Ovary (tissue), 3 donors: ENCODE measurements around the gene IGF2BP2.

Experiments
- POLR2A ChIP-seq: fragments of 450-650 bp; IDR thresholded peaks from one replicate; pipeline ENCODE4 v1.6.1; 2017; ENCODE audit warnings: antibody characterized with exemption, mild to moderate bottlenecking, moderate library complexity
- TF ChIP-seq, protein P1 (sequence below), 3 donors: fragments of 450-650 bp in 2 of 3; fragments of 200-600 bp in 1 of 3; IDR thresholded peaks; one replicate each; pipeline versions ENCODE4 v1.5.1 to v1.8.0; 2016 to 2022; ENCODE audit warnings: antibody characterized with exemption in 3 of 3, mild to moderate bottlenecking in 1 of 3
- donor health status: DM: no; HTN: no; CAD: no.

DNA sequence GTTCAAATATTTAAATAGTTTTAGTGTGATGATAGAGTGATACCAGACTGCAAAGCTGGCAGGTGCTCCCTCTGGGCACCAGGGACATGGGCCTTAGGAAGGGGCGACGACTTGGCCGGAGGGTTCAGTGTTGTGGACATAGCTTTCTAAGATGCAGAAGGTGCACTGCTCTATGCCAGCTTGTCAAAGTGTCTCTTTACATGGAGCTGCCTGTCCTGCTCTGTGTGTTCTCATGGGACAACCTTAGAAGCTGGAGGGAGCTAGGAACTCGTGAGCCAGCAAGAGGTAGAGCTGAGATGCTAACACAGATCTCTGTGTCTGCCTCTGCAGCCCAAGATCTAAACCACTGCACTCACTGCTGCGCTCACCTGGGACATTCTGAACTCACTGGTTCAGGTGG, 160.9 kb downstream of the IGF2BP2 start:
- TF ChIP-seq, protein P1, sequence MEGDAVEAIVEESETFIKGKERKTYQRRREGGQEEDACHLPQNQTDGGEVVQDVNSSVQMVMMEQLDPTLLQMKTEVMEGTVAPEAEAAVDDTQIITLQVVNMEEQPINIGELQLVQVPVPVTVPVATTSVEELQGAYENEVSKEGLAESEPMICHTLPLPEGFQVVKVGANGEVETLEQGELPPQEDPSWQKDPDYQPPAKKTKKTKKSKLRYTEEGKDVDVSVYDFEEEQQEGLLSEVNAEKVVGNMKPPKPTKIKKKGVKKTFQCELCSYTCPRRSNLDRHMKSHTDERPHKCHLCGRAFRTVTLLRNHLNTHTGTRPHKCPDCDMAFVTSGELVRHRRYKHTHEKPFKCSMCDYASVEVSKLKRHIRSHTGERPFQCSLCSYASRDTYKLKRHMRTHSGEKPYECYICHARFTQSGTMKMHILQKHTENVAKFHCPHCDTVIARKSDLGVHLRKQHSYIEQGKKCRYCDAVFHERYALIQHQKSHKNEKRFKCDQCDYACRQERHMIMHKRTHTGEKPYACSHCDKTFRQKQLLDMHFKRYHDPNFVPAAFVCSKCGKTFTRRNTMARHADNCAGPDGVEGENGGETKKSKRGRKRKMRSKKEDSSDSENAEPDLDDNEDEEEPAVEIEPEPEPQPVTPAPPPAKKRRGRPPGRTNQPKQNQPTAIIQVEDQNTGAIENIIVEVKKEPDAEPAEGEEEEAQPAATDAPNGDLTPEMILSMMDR (IDR thresholded peaks at IDR 0.05) = no peak
- TF ChIP-seq POLR2A = no peak
